A673 (cell line): ENCODE data around the gene ZNF540. TPM values are rescaled to one million over a fixed set of nuclear protein-coding genes. Genes with fewer than 3 reads are reported as not detected.
"Not testable (repeated sequence)": the region's sequence is repeated elsewhere in the genome, so short reads cannot be mapped to it uniquely, and the experiment has no call there.

Experiments used
- BruUV-seq: library from RNA; stranded (reverse); fragments of 400-500 nt; replicated peaks from 2 replicates; lab custom pipeline; 2021; lab: Mats Ljungman, UMichigan
- CTCF ChIA-PET: fragments of 300-600 bp; sonication (Branson Sonifier 250); formaldehyde crosslinking; loops from one replicate; lab custom pipeline; 2022; ENCODE audit warnings: antibody characterized with exemption; lab: Charles Lee
- POLR2A ChIA-PET: fragments of 300-600 bp; sonication (Branson Sonifier 250); formaldehyde crosslinking; loops from one replicate; lab custom pipeline; 2022; ENCODE audit warnings: antibody characterized with exemption; ENCODE audit not compliant: low non-redundant PET; lab: Charles Lee
- DNase-seq: peaks from one replicate; pipeline ENCODE4 v3.0.0-alpha.2; 2015; ENCODE audit warnings: low spot score
- H3K27ac ChIP-seq: fragments of 200-600 bp; sonication (generic); 2 replicates; pipeline ENCODE4 v1.5.1; 2016; ENCODE audit warnings: mixed run types, low read depth, mild to moderate bottlenecking, mixed read lengths, antibody characterized with exemption, low read length; ENCODE audit not compliant: poor library complexity, severe bottlenecking
- H3K27me3 ChIP-seq: fragments of 200-600 bp; sonication (generic); replicated peaks from 2 replicates; pipeline ENCODE4 v1.6.1; 2017; ENCODE audit warnings: mixed run types, low read depth, mild to moderate bottlenecking, mixed read lengths, antibody characterized with exemption, low read length; ENCODE audit not compliant: insufficient read depth, poor library complexity
- H3K36me3 ChIP-seq: fragments of 200-600 bp; sonication (generic); 2 replicates; pipeline ENCODE4 v1.6.1; 2016; ENCODE audit warnings: mixed run types, mild to moderate bottlenecking, mixed read lengths, antibody characterized with exemption, low read length; ENCODE audit not compliant: insufficient read depth, poor library complexity, severe bottlenecking
- H3K4me1 ChIP-seq: fragments of 200-600 bp; sonication (generic); 2 replicates; pipeline ENCODE4 v1.6.1; 2017; ENCODE audit warnings: mixed run types, mild to moderate bottlenecking, mixed read lengths, antibody characterized with exemption, low read length; ENCODE audit not compliant: insufficient read depth, poor library complexity, severe bottlenecking
- H3K4me3 ChIP-seq: fragments of 200-600 bp; sonication (generic); 2 replicates; pipeline ENCODE4 v1.5.1; 2016; ENCODE audit warnings: low read depth, mixed run types, mild to moderate bottlenecking, mixed read lengths, low read length; ENCODE audit not compliant: poor library complexity, severe bottlenecking
- H3K9me3 ChIP-seq: fragments of 200-600 bp; sonication (generic); 2 replicates; pipeline ENCODE4 v1.6.1; 2016; ENCODE audit warnings: mixed run types, low read depth, mild to moderate bottlenecking, mixed read lengths, antibody characterized with exemption, low read length; ENCODE audit not compliant: poor library complexity, severe bottlenecking
- CTCF ChIP-seq: fragments of 300-800, 200-600 bp; sonication (generic); conservative IDR thresholded peaks from 2 replicates; pipeline ENCODE4 v1.5.1; 2017; ENCODE audit warnings: low read depth, mild to moderate bottlenecking, antibody characterized with exemption, low read length, moderate library complexity, mixed read lengths
- EZH2 ChIP-seq: fragments of 200-600 bp; sonication (generic); IDR thresholded peaks from 2 replicates; pipeline ENCODE4 v1.6.1; 2017; ENCODE audit warnings: borderline replicate concordance, low read depth, mild to moderate bottlenecking, mixed read lengths, antibody characterized with exemption, low read length; ENCODE audit not compliant: poor library complexity, severe bottlenecking
- intact Hi-C: fragments of 100-400 bp; cut with micrococcal nuclease; formaldehyde crosslinking; loops from one replicate; pipeline ENCODE4 v1.10.0; 2022; ENCODE audit not compliant: unreplicated experiment
- total RNA-seq: library from RNA; stranded (reverse); gene quantifications from 2 replicates; pipeline ENCODE4 v1.2.3, GENCODE V29; 2021

The ZNF540 gene
- total RNA-seq, 1 experiment from 2014 or later: 0.24 TPM

- Histone ChIP-seq H3K9me3 (peaks cover 10% of the 10 kb centered on the region), H3K4me1 (peaks cover 6% of the 10 kb centered on the region), H3K36me3 (no peaks in the 10 kb centered on the region), H3K27ac (peak overlapping the region; percentile 80), H3K27me3 (no peaks in the 10 kb centered on the region), H3K4me3 (peak overlapping the region; percentile 78)
- no peak for TF ChIP-seq CTCF
- no peak for TF ChIP-seq EZH2
- ChIA-PET CTCF (no interaction called here), POLR2A (no interaction called here)
- TSS peak; percentile 51 for BruUV-seq
- peak; percentile 89 for DNase-seq
- intact Hi-C loops: no loop called here
Observed at GRCh38 chr19:37655689-37656371, 61.2 kb downstream of the ZNF540 start.

GRCh38 chr19:37657157-37657556 is 62.5 kb downstream of the ZNF540 start:
- H3K36me3 ChIP-seq, H3K27me3 ChIP-seq, DNase-seq, CTCF ChIA-PET, intact Hi-C loops, H3K4me1 ChIP-seq, H3K4me3 ChIP-seq, BruUV-seq, H3K27ac ChIP-seq, H3K9me3 ChIP-seq: not testable (repeated sequence)
- POLR2A ChIA-PET: interaction anchor here (0.7 kb wide), 1 partner anchor 574 kb away, joined by 3 read pairs; no protein-coding TSS in a partner anchor

Other genes starting within 250 kb of the ZNF540 start
- gene ZNF527, start 223.8 kb upstream of the ZNF540 start, total RNA-seq: 5.2 and 5.8 TPM in 2 replicates
- gene ZNF569, start 127.4 kb upstream of the ZNF540 start, total RNA-seq: 7.1 and 9.5 TPM in 2 replicates
- gene ZNF570, start 125.5 kb upstream of the ZNF540 start, total RNA-seq: 5.0 and 5.4 TPM in 2 replicates
- gene ZNF793, start 87.9 kb upstream of the ZNF540 start, total RNA-seq: 0.83 and 1.2 TPM in 2 replicates
- gene ZNF571, start 84 bp upstream of the ZNF540 start, total RNA-seq: 2.6 and 3.9 TPM in 2 replicates
- 15.2 and 17.5 TPM in 2 replicates for gene ZFP30, start 60.6 kb downstream of the ZNF540 start, total RNA-seq
- gene ZNF607, start 124.9 kb downstream of the ZNF540 start, total RNA-seq: 11.1 and 12.1 TPM in 2 replicates
- gene ZNF573, start 184.7 kb downstream of the ZNF540 start, total RNA-seq: 5.0 and 8.7 TPM in 2 replicates